Left colon (tissue), 2 donors: Measurements from ENCODE around the gene INF2. TPM values are rescaled to one million over a fixed set of nuclear protein-coding genes. Genes with fewer than 3 reads are reported as not detected.

Experiments used
- ATAC-seq: fragments of 200-7000 bp; cut with Tn5 transposase; one replicate; pipeline ENCODE4 v1.9.1; 2020; ENCODE audit warnings: mild to moderate bottlenecking, moderate library complexity
- DNase-seq, 2 donors: peaks; one replicate each; pipeline ENCODE4 v3.0.0-alpha.2; 2020
- intact Hi-C, 2 donors: fragments of 100-400 bp; cut with DNase I in 1 of 2; cut with micrococcal nuclease in 1 of 2; formaldehyde crosslinking; loops; one replicate each; pipeline versions ENCODE4 v1.11.2 to v1.14.0; 2022; cut with DNase I, micrococcal nuclease
- microRNA-seq, 2 donors: library from miRNA; unstranded; fragments of <30 nt; microRNA quantifications; one replicate each; pipeline versions ENCODE4 v1.1.0 to v1.2.0, GENCODE V29; 2020
- total RNA-seq, 2 donors: library from RNA; stranded (reverse); fragmentation: NEBNext Ultra II Directional; extraction: Animal tissue kit (Norgen Biotek cat#: 25700); gene quantifications; one replicate each; pipeline ENCODE4 v1.2.1, GENCODE V29; 2021
- donor health status: DM: no; HTN: no; CAD: no.
- donor health status: DM: yes; HTN: yes; CAD: no.

The INF2 gene
- total RNA-seq, 2 donors from 2014 or later: 187 to 203 TPM

DNA sequence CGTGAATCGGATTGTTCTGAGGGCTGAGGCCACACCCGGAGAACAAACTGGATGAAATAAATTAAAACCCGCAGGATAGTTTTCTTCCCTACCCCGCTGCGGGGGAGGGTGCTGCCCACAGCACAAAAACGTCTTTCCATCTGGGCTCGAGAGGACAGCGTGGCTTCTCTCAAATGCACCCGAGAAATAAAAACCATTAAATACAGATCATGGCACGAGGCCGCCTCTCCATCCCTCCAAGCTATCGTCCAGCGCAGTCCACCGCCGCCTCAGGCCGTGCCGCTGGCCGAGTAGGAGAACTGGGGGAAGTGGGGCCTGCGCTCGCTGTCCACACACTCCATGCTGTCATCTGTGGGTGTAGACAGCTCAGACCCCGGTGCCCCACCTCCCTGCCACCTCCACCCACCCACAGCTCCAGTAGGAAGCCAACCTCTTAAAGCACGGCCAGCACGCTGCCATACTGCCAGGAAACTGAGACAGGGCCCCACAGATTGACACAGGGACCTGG lies 80.7 kb downstream of the INF2 start:
- no peak for DNase-seq
- ATAC-seq: no peak
- intact Hi-C loops: no loop called here

GRCh38 chr14:104770851-104771272 lies 81.4 kb downstream of the INF2 start:
- ATAC-seq: no peak
- intact Hi-C loops: no loop called here
- DNase-seq: no peak

GRCh38 chr14:104771374-104771773 lies 82.0 kb downstream of the INF2 start:
- ATAC-seq (no peak), DNase-seq (no peak)
- intact Hi-C loops: no loop called here

Small RNA genes within 50 kb of the gene (microRNA-seq; reads per million reads assigned to microRNA genes)
- gene MIR4710: 0.53 to 4.1 reads per million in 2 donors

Other genes starting within 250 kb of the INF2 start
- gene C14orf180, start 109.9 kb upstream of the INF2 start, total RNA-seq: 1 to 10 TPM in 1 of 2 donors, under 1 TPM in 1; 0.58 to 1.0 TPM
- 1 to 10 TPM in 1 of 2 donors, under 1 TPM in 1; 0.34 to 1.7 TPM for gene TMEM179, start 84.8 kb upstream of the INF2 start, total RNA-seq
- gene ADSS1, start 34.6 kb downstream of the INF2 start, total RNA-seq: 1 to 10 TPM; 3.3 to 4.4 TPM
- gene SIVA1, start 63.5 kb downstream of the INF2 start, total RNA-seq: 10 to 100 TPM; 53.2 to 59.3 TPM
- gene AKT1, start 106.1 kb downstream of the INF2 start, total RNA-seq: 100 to 1,000 TPM; 132 to 135 TPM
- gene ZBTB42, start 111.5 kb downstream of the INF2 start, total RNA-seq: 1 to 10 TPM; 7.2 to 9.2 TPM
- 10 to 100 TPM; 76.4 to 89.3 TPM for gene CEP170B, start 175.7 kb downstream of the INF2 start, total RNA-seq
- 1 to 10 TPM in 1 of 2 donors, not detected in 1; 2.2 TPM for gene PLD4, start 235.3 kb downstream of the INF2 start, total RNA-seq